H1 (cell line): ENCODE measurements around the gene SLC26A8. TPM values are rescaled to one million over a fixed set of nuclear protein-coding genes. Genes with fewer than 3 reads are reported as not detected.

ENCODE experiments used
- CTCF ChIA-PET: fragments of 300-600 bp; sonication (Branson Sonifier 250); formaldehyde crosslinking; loops from one replicate; lab custom pipeline; 2021; ENCODE audit not compliant: partially characterized antibody; lab: Charles Lee
- POLR2A ChIA-PET: fragments of 300-600 bp; sonication (Branson Sonifier 250); formaldehyde crosslinking; loops from one replicate; lab custom pipeline; 2021; ENCODE audit warnings: inconsistent platforms; ENCODE audit not compliant: partially characterized antibody; lab: Charles Lee
- DNase-seq, 2 experiments: peaks; one replicate each; pipeline versions ENCODE4 v3.0.0 to v3.0.0-alpha.2; 2010 to 2022; ENCODE audit warnings: low spot score in 2 of 2, low read depth in 1 of 2, mixed read lengths in 1 of 2
- FAIRE-seq: peaks from 2 replicates; lab custom pipeline; 2011; peaks lifted over from hg19 to GRCh38; lab: Jason Lieb, UNC
- H2AFZ ChIP-seq: 2 replicates; pipeline ENCODE4 v1.8.1; 2012; ENCODE audit warnings: low read length, inconsistent platforms
- H2AK5ac ChIP-seq: 2 replicates; pipeline ENCODE4 v1.6.1; 2013; ENCODE audit warnings: low read depth, low read length
- H2BK120ac ChIP-seq: replicated peaks from 2 replicates; pipeline ENCODE3; 2013; ENCODE audit warnings: low read depth, low read length, inconsistent platforms
- H2BK12ac ChIP-seq: 2 replicates; pipeline ENCODE4 v1.6.1; 2013; ENCODE audit warnings: low read depth, low read length
- H2BK15ac ChIP-seq: 2 replicates; pipeline ENCODE4 v1.6.1; 2013; ENCODE audit warnings: low read length
- H2BK20ac ChIP-seq: 2 replicates; pipeline ENCODE4 v1.6.1; 2013; ENCODE audit warnings: low read length
- H2BK5ac ChIP-seq: 2 replicates; pipeline ENCODE4 v1.6.1; 2013; ENCODE audit warnings: low read depth, low read length
- H3K14ac ChIP-seq: 2 replicates; pipeline ENCODE4 v1.6.1; 2013; ENCODE audit warnings: inconsistent platforms; ENCODE audit not compliant: insufficient read length
- H3K18ac ChIP-seq: 2 replicates; pipeline ENCODE4 v1.6.1; 2013; ENCODE audit warnings: low read length; ENCODE audit errors: extremely low read depth
- H3K23ac ChIP-seq: 2 replicates; pipeline ENCODE4 v1.6.1; 2013; ENCODE audit warnings: inconsistent platforms; ENCODE audit not compliant: insufficient read length
- H3K23me2 ChIP-seq: 2 replicates; pipeline ENCODE4 v1.6.1; 2013; ENCODE audit warnings: low read depth, low read length
- H3K27ac ChIP-seq: 2 replicates; pipeline ENCODE4 v1.6.1; 2011; ENCODE audit warnings: low read depth, low read length, inconsistent platforms
- H3K27me3 ChIP-seq, 4 experiments: replicated peaks in 1 of 4; 1 replicate in 1 of 4; 2 replicates in 3 of 4; pipeline versions ENCODE4 v1.6.1 to v1.8.1; 2011 to 2013; ENCODE audit warnings: low read length in 3 of 4, mild to moderate bottlenecking in 3 of 4, inconsistent platforms in 2 of 4, mixed read lengths in 2 of 4, moderate library complexity in 1 of 4; ENCODE audit not compliant: control insufficient read depth in 3 of 4, insufficient read depth in 3 of 4; ENCODE audit errors: extremely low read depth in 1 of 4
- H3K36me3 ChIP-seq, 4 experiments: 2 replicates each; pipeline versions ENCODE4 v1.6.1 to v1.8.1; 2011 to 2013; ENCODE audit warnings: mild to moderate bottlenecking in 4 of 4, low read length in 3 of 4, moderate library complexity in 2 of 4, control low read depth in 1 of 4, inconsistent platforms in 1 of 4; ENCODE audit not compliant: insufficient read depth in 4 of 4, control insufficient read depth in 2 of 4
- H3K4ac ChIP-seq: replicated peaks from 2 replicates; pipeline ENCODE3; 2013; ENCODE audit warnings: low read length, low read depth, mixed read lengths, inconsistent platforms; ENCODE audit not compliant: insufficient read length
- H3K4me1 ChIP-seq, 4 experiments: replicated peaks in 1 of 4; 1 replicate in 1 of 4; 2 replicates in 3 of 4; pipeline versions ENCODE4 v1.6.1 to v1.8.1; 2011 to 2013; ENCODE audit warnings: low read length in 3 of 4, inconsistent platforms in 2 of 4, mixed read lengths in 1 of 4; ENCODE audit not compliant: insufficient read depth in 4 of 4, control insufficient read depth in 3 of 4
- H3K4me2 ChIP-seq, 2 experiments: 2 replicates each; pipeline versions ENCODE4 v1.6.1 to v1.8.1; 2011 to 2013; ENCODE audit warnings: low read depth in 2 of 2, low read length in 2 of 2, control low read depth in 1 of 2, inconsistent platforms in 1 of 2, mild to moderate bottlenecking in 1 of 2; ENCODE audit not compliant: insufficient read depth in 1 of 2
- H3K4me3 ChIP-seq, 4 experiments: fragments of 200-600, 300-600 bp in 1 of 4; sonication (generic), shearing (Covaris generic), sonication (Bioruptor Twin) in 1 of 4; 2 replicates each; pipeline versions ENCODE4 v1.5.1 to v1.8.1; 2011 to 2016; ENCODE audit warnings: low read length in 4 of 4, low read depth in 3 of 4, control low read depth in 2 of 4, inconsistent platforms in 2 of 4, mild to moderate bottlenecking in 2 of 4, mixed read lengths in 1 of 4, moderate library complexity in 1 of 4; ENCODE audit not compliant: insufficient read depth in 2 of 4; ENCODE audit errors: extremely low read depth in 1 of 4
- H3K56ac ChIP-seq: replicated peaks from 2 replicates; pipeline ENCODE3; 2013; ENCODE audit warnings: low read depth, mild to moderate bottlenecking, mixed read lengths, low read length, inconsistent platforms; ENCODE audit not compliant: insufficient read length
- H3K79me1 ChIP-seq: 2 replicates; pipeline ENCODE4 v1.6.1; 2013; ENCODE audit warnings: low read depth, low read length, control low read depth
- H3K79me2 ChIP-seq, 2 experiments: 2 replicates each; pipeline versions ENCODE4 v1.6.1 to v1.8.1; 2012 to 2013; ENCODE audit warnings: low read length in 2 of 2, mild to moderate bottlenecking in 2 of 2, inconsistent platforms in 1 of 2; ENCODE audit not compliant: insufficient read depth in 2 of 2, control insufficient read depth in 1 of 2
- H3K9ac ChIP-seq, 4 experiments: replicated peaks in 1 of 4; 1 replicate in 1 of 4; 2 replicates in 3 of 4; pipeline versions ENCODE4 v1.6.1 to v1.8.1; 2011 to 2013; ENCODE audit warnings: low read depth in 3 of 4, low read length in 3 of 4, control low read depth in 2 of 4, mild to moderate bottlenecking in 2 of 4, moderate library complexity in 2 of 4, inconsistent platforms in 1 of 4; ENCODE audit errors: extremely low read depth in 1 of 4
- H3K9me3 ChIP-seq, 2 experiments: 2 replicates each; pipeline versions ENCODE4 v1.6.1 to v1.8.1; 2012 to 2013; ENCODE audit warnings: mild to moderate bottlenecking in 2 of 2, moderate library complexity in 2 of 2, control low read depth in 1 of 2, inconsistent platforms in 1 of 2, low read depth in 1 of 2, low read length in 1 of 2, mixed read lengths in 1 of 2; ENCODE audit not compliant: insufficient read depth in 2 of 2
- H4K20me1 ChIP-seq, 2 experiments: replicated peaks in 1 of 2; 2 replicates each; pipeline versions ENCODE3 to v1.8.1; 2011 to 2013; ENCODE audit warnings: inconsistent platforms in 2 of 2, low read length in 2 of 2, mild to moderate bottlenecking in 1 of 2; ENCODE audit not compliant: insufficient read depth in 2 of 2, control insufficient read depth in 1 of 2
- H4K5ac ChIP-seq: 2 replicates; pipeline ENCODE4 v1.6.1; 2013; ENCODE audit warnings: low read length, low read depth, mixed read lengths, inconsistent platforms; ENCODE audit not compliant: insufficient read length
- H4K8ac ChIP-seq: 2 replicates; pipeline ENCODE4 v1.8.0; 2013; ENCODE audit warnings: mild to moderate bottlenecking, moderate library complexity, low read length, inconsistent platforms; ENCODE audit not compliant: insufficient read depth; ENCODE audit errors: extremely low read depth
- H4K91ac ChIP-seq: replicated peaks from 2 replicates; pipeline ENCODE3; 2013; ENCODE audit warnings: low read length, mixed read lengths, inconsistent platforms; ENCODE audit not compliant: insufficient read length
- BCL11A ChIP-seq, 2 experiments: IDR thresholded peaks; one replicate each; pipeline ENCODE4 v1.6.1; 2011; ENCODE audit warnings: low read depth in 2 of 2, low read length in 2 of 2, mild to moderate bottlenecking in 2 of 2
- CEBPB ChIP-seq: IDR thresholded peaks from 2 replicates; pipeline ENCODE4 v1.6.1; 2012; ENCODE audit warnings: low read depth, low read length
- CHD2 ChIP-seq: IDR thresholded peaks from 2 replicates; pipeline ENCODE4 v1.6.1; 2012; ENCODE audit warnings: low read length, improper control_type of control experiment
- JUND ChIP-seq: IDR thresholded peaks from 2 replicates; pipeline ENCODE4 v1.6.1; 2011; ENCODE audit warnings: mild to moderate bottlenecking, improper control_type of control experiment, low read length
- KDM4A ChIP-seq: IDR thresholded peaks from one replicate; pipeline ENCODE4 v1.7.1; 2012; ENCODE audit warnings: low read depth, mild to moderate bottlenecking, moderate library complexity, low read length, inconsistent platforms; ENCODE audit not compliant: severe bottlenecking
- TAF1 ChIP-seq: IDR thresholded peaks from 2 replicates; pipeline ENCODE4 v1.6.1; 2011; ENCODE audit warnings: mild to moderate bottlenecking, low read depth, low read length
- TBP ChIP-seq: IDR thresholded peaks from 2 replicates; pipeline ENCODE4 v1.6.1; 2011; ENCODE audit warnings: low read depth, low read length, improper control_type of control experiment
- WGBS, 2 experiments: shearing (Covaris generic) in 1 of 2; methylation state at CpG; one replicate each; pipeline versions ENCODE4 v1.1.6 to v1.1.7; 2013 to 2015; ENCODE audit warnings: low lambda C conversion rate in 2 of 2, mixed read lengths in 2 of 2, inconsistent platforms in 1 of 2, low coverage in 1 of 2, missing lambda C conversion rate in 1 of 2; ENCODE audit not compliant: insufficient replicate concordance in 2 of 2, insufficient coverage in 1 of 2, insufficient read length in 1 of 2; ENCODE audit errors: extremely low coverage in 1 of 2, missing lambda C conversion rate in 1 of 2; 5-methylcytosine and 5-hydroxymethylcytosine counted together
- polyA plus RNA-seq, 7 experiments: library from polyadenylated mRNA; depleted of rRNA in 3 of 7; stranded (reverse) in 5 of 7; unstranded in 2 of 7; fragments of >200 nt in 5 of 7; fragments of 200-250 nt in 2 of 7; gene quantifications; 1 replicate in 5 of 7; 2 replicates in 1 of 7; 4 replicates in 1 of 7; pipeline versions ENCODE4 v1.2.1 to v1.2.3, GENCODE V29; 2011 to 2013; ENCODE audit warnings: missing spikeins in 2 of 7, mixed read lengths in 2 of 7
- total RNA-seq: library from RNA; stranded (reverse); fragmentation: NEBNext Ultra II Directional; extraction: Animal tissue kit (Norgen Biotek cat#: 25700); gene quantifications from 2 replicates; pipeline ENCODE4 v1.2.1, GENCODE V29; 2021

The SLC26A8 gene
- total and polyA plus RNA-seq, 2 of the 8 experiments (the other 6 are each of a cell fraction or from before 2014, with no cell fraction given): 0.56 to 0.57 TPM

DNA sequence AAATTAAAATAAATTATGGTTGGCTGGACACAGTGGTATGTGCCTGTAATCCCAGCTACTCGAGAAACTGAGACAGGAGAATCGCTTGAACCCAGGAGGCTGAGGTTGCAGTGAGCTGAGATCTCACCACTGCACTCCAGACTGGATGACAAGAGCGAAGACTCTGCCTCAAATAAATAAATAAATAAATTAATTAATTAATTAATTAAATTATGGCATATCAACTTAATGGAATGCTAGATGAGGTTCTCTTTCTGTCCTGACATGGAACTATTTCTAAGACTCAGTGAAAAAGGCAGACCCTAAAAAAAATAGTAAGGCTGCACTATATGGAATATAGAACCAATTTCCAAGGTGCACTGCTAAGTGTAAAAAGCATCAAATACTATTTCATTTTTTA is 108.4 kb downstream of the SLC26A8 start:
- Histone ChIP-seq H3K56ac (no peak overlapping the region), H4K8ac (no peak overlapping the region)
- TF ChIP-seq BCL11A (IDR thresholded peaks at IDR 0.05; ENCODE audit: low read depth in 2 of 2, low read length in 2 of 2): no peak
- TF ChIP-seq CHD2: no peak
- no peak for TF ChIP-seq CEBPB
- no peak for TF ChIP-seq JUND
- TF ChIP-seq KDM4A: no peak
- TF ChIP-seq TBP: no peak
- TF ChIP-seq TAF1: no peak

More for the DNA sequence above, 108.4 kb downstream of the SLC26A8 start:
- DNase-seq: no peak
- no peak overlapping the region for H3K4ac ChIP-seq
- no peak overlapping the region for H2BK5ac ChIP-seq
- H2BK20ac ChIP-seq: no peak overlapping the region
- H3K27ac ChIP-seq: no peak overlapping the region
- no peak overlapping the region for H2BK12ac ChIP-seq
- H3K9me3 ChIP-seq: peaks cover 2% of the 10 kb centered on the region in 2 experiments; a peak in 3 of 4 replicates
- ChIA-PET CTCF (no interaction called here), POLR2A (interaction anchor here (1.3 to 2.0 kb wide), 2 partner anchors 10 to 43 kb away, joined by 3 to 8 read pairs; no protein-coding TSS in a partner anchor)
- H3K14ac ChIP-seq: no peak overlapping the region
- no peak overlapping the region for H3K18ac ChIP-seq
- peaks cover 2% of the 10 kb centered on the region; the same call in 1 of the 2 replicates for H3K79me1 ChIP-seq
- H3K79me2 ChIP-seq: peaks cover 14 to 82% of the 10 kb centered on the region in 2 experiments; a peak in 3 of 4 replicates
- H2BK15ac ChIP-seq: no peak overlapping the region
- no peak overlapping the region for H3K9ac ChIP-seq
- no peak overlapping the region for H2AFZ ChIP-seq
- peaks cover 10% of the 10 kb centered on the region for H3K23me2 ChIP-seq
- 89% methylated on average over 3 of the region's 3 CpGs; no CpG with 5 or more reads in 1 of the 2 experiments for WGBS, 2 experiments
- no peak overlapping the region for H2AK5ac ChIP-seq
- H3K4me1 ChIP-seq: peaks cover 0 to 4% (median 0%) of the 10 kb centered on the region in 4 experiments; a peak in 1 of 7 replicates
- 0 out of 7 replicates have a peak, but pooled peaks cover 0 to 4% (median 0%) of the 10 kb centered on the region in 4 experiments for H3K27me3 ChIP-seq
- no peak overlapping the region for H4K5ac ChIP-seq
- peaks cover 13 to 16% of the 10 kb centered on the region in 2 experiments for H4K20me1 ChIP-seq
- H3K4me3 ChIP-seq: no peak overlapping the region
- no peak overlapping the region for H2BK120ac ChIP-seq
- H3K23ac ChIP-seq: no peak overlapping the region
- H3K36me3 ChIP-seq: peaks cover 0 to 36% (median 20%) of the 10 kb centered on the region in 4 experiments; a peak in 5 of 8 replicates
- FAIRE-seq: no peak
- no peak overlapping the region for H3K4me2 ChIP-seq
- no peak overlapping the region for H4K91ac ChIP-seq
